Activated naive CD8-positive, alpha-beta T cell treated with anti-CD3 and anti-CD28 coated beads, Interleukin-2, amount 50 U/mL, for 24 hours (primary cell): ENCODE results near the gene UBAC2.
A peak's percentile ranks its signal among the peaks of the same experiment; 100 is the strongest.
"Not testable (repeated sequence)": the region's sequence is repeated elsewhere in the genome, so short reads cannot be mapped to it uniquely, and the experiment has no call there.

Experiments used
- ATAC-seq: fragments of 150-1000 bp; cut with Tn5 transposase; one replicate; pipeline ENCODE4 v1.10.0; 2021
- DNase-seq: peaks from one replicate; pipeline ENCODE4 v3.0.0; 2021
- H3K27ac Mint-ChIP-seq: one replicate; pipeline ENCODE4 v1.8.0; 2021; ENCODE audit warnings: mild to moderate bottlenecking, mixed read lengths
- H3K27me3 Mint-ChIP-seq: one replicate; pipeline ENCODE4 v1.8.0; 2021; ENCODE audit warnings: mixed read lengths
- H3K36me3 Mint-ChIP-seq: one replicate; pipeline ENCODE4 v1.8.0; 2021; ENCODE audit warnings: low read depth, mixed read lengths
- H3K4me1 Mint-ChIP-seq: one replicate; pipeline ENCODE4 v1.8.0; 2021; ENCODE audit warnings: mixed read lengths
- H3K4me3 Mint-ChIP-seq: one replicate; pipeline ENCODE4 v1.8.0; 2021; ENCODE audit warnings: mild to moderate bottlenecking, moderate library complexity, mixed read lengths
- H3K9me3 Mint-ChIP-seq: one replicate; pipeline ENCODE4 v1.8.0; 2021; ENCODE audit warnings: mixed read lengths

Gene UBAC2

GRCh38 chr13:99398916-99399622 is 198.4 kb downstream of the UBAC2 start:
- Mint-ChIP-seq H3K27me3 (no peaks in the 10 kb centered on the region), H3K4me3 (no peak overlapping the region), H3K9me3 (peaks cover 8% of the 10 kb centered on the region), H3K36me3 (peaks cover 11% of the 10 kb centered on the region), H3K27ac (peak overlapping the region; percentile 48), H3K4me1 (peaks cover 72% of the 10 kb centered on the region)
- DNase-seq (no peak), ATAC-seq (no peak)

GRCh38 chr13:99399623-99399974 is 198.9 kb downstream of the UBAC2 start:
- H3K36me3 Mint-ChIP-seq = peaks cover 11% of the 10 kb centered on the region
- no peak for DNase-seq
- H3K4me1 Mint-ChIP-seq = peaks cover 75% of the 10 kb centered on the region
- no peaks in the 10 kb centered on the region for H3K27me3 Mint-ChIP-seq
- peak overlapping the region; percentile 4 for H3K4me3 Mint-ChIP-seq
- peaks cover 8% of the 10 kb centered on the region for H3K9me3 Mint-ChIP-seq
- ATAC-seq = no peak
- peak overlapping the region; percentile 41 for H3K27ac Mint-ChIP-seq

- ATAC-seq = peak; percentile 88
- peaks cover 31% of the 10 kb centered on the region for H3K36me3 Mint-ChIP-seq
- H3K27ac Mint-ChIP-seq = peak overlapping the region; percentile 80
- H3K27me3 Mint-ChIP-seq = no peaks in the 10 kb centered on the region
- peak overlapping the region; percentile 10 for H3K4me3 Mint-ChIP-seq
- peaks cover 11% of the 10 kb centered on the region for H3K9me3 Mint-ChIP-seq
- peaks cover 65% of the 10 kb centered on the region for H3K4me1 Mint-ChIP-seq
- peak; percentile 44 for DNase-seq
Measured at GRCh38 chr13:99403458-99403971, 202.9 kb downstream of the UBAC2 start.

GRCh38 chr13:99404005-99404755 is 203.5 kb downstream of the UBAC2 start:
- Mint-ChIP-seq H3K9me3 (peaks cover 11% of the 10 kb centered on the region), H3K36me3 (peaks cover 30% of the 10 kb centered on the region), H3K4me3 (no peak overlapping the region), H3K4me1 (peaks cover 65% of the 10 kb centered on the region), H3K27me3 (no peaks in the 10 kb centered on the region), H3K27ac (peak overlapping the region; percentile 80)
- ATAC-seq = peak; percentile 35
- DNase-seq = no peak

- DNase-seq (no peak), ATAC-seq (no peak)
- peaks cover 29% of the 10 kb centered on the region for H3K36me3 Mint-ChIP-seq
- H3K9me3 Mint-ChIP-seq = peaks cover 11% of the 10 kb centered on the region
- no peaks in the 10 kb centered on the region for H3K27me3 Mint-ChIP-seq
- no peak overlapping the region for H3K4me3 Mint-ChIP-seq
- H3K4me1 Mint-ChIP-seq = peaks cover 72% of the 10 kb centered on the region
- peak overlapping the region; percentile 22 for H3K27ac Mint-ChIP-seq
Measured at GRCh38 chr13:99405966-99406365, 205.3 kb downstream of the UBAC2 start.

- Mint-ChIP-seq H3K27ac (peak overlapping the region; percentile 31), H3K9me3 (peaks cover 14% of the 10 kb centered on the region), H3K27me3 (no peaks in the 10 kb centered on the region), H3K36me3 (peaks cover 31% of the 10 kb centered on the region), H3K4me3 (no peak overlapping the region), H3K4me1 (peaks cover 76% of the 10 kb centered on the region)
- DNase-seq (no peak), ATAC-seq (no peak)
Measured at GRCh38 chr13:99406799-99407201, 206.1 kb downstream of the UBAC2 start.

GRCh38 chr13:99407906-99408702 is 207.4 kb downstream of the UBAC2 start:
- Mint-ChIP-seq H3K36me3 (peaks cover 26% of the 10 kb centered on the region), H3K4me3 (no peak overlapping the region), H3K27ac (no peak overlapping the region), H3K9me3 (peaks cover 12% of the 10 kb centered on the region), H3K27me3 (no peaks in the 10 kb centered on the region), H3K4me1 (peaks cover 73% of the 10 kb centered on the region)
- ATAC-seq (no peak), DNase-seq (no peak)

GRCh38 chr13:99408703-99409000 is 208.0 kb downstream of the UBAC2 start:
- peaks cover 12% of the 10 kb centered on the region for H3K9me3 Mint-ChIP-seq

GRCh38 chr13:99409461-99410083 is 208.9 kb downstream of the UBAC2 start:
- peak; percentile 53 for ATAC-seq
- peaks cover 59% of the 10 kb centered on the region for H3K4me1 Mint-ChIP-seq
- not testable (repeated sequence) for DNase-seq, H3K4me3 Mint-ChIP-seq, H3K27me3 Mint-ChIP-seq
- H3K36me3 Mint-ChIP-seq = peaks cover 26% of the 10 kb centered on the region
- H3K9me3 Mint-ChIP-seq = peaks cover 12% of the 10 kb centered on the region
- H3K27ac Mint-ChIP-seq = peak overlapping the region; percentile 64

More at GRCh38 chr13:99408703-99409000, 208.0 kb downstream of the UBAC2 start:
- Mint-ChIP-seq H3K27ac (peak overlapping the region; percentile 64), H3K36me3 (peaks cover 26% of the 10 kb centered on the region), H3K27me3 (no peaks in the 10 kb centered on the region), H3K4me1 (peaks cover 69% of the 10 kb centered on the region), H3K4me3 (no peak overlapping the region)
- DNase-seq (no peak), ATAC-seq (no peak)

- H3K9me3 Mint-ChIP-seq, H3K27me3 Mint-ChIP-seq, ATAC-seq, H3K4me3 Mint-ChIP-seq, DNase-seq: not testable (repeated sequence)
- peaks cover 53% of the 10 kb centered on the region for H3K4me1 Mint-ChIP-seq
- H3K27ac Mint-ChIP-seq = peak overlapping the region; percentile 48
- peaks cover 22% of the 10 kb centered on the region for H3K36me3 Mint-ChIP-seq
Measured at GRCh38 chr13:99410646-99411475, 210.2 kb downstream of the UBAC2 start.

GRCh38 chr13:99412856-99413255 is 212.2 kb downstream of the UBAC2 start:
- H3K27ac Mint-ChIP-seq = no peak overlapping the region
- H3K9me3 Mint-ChIP-seq = peaks cover 8% of the 10 kb centered on the region
- H3K36me3 Mint-ChIP-seq = peaks cover 13% of the 10 kb centered on the region
- H3K27me3 Mint-ChIP-seq = no peaks in the 10 kb centered on the region
- H3K4me1 Mint-ChIP-seq = peaks cover 38% of the 10 kb centered on the region
- ATAC-seq = no peak
- no peak overlapping the region for H3K4me3 Mint-ChIP-seq
- DNase-seq = no peak

GRCh38 chr13:99414048-99414995 is 213.7 kb downstream of the UBAC2 start:
- DNase-seq (no peak), ATAC-seq (no peak)
- Mint-ChIP-seq H3K4me3 (no peak overlapping the region), H3K27me3 (no peaks in the 10 kb centered on the region), H3K9me3 (peaks cover 8% of the 10 kb centered on the region), H3K27ac (no peak overlapping the region), H3K36me3 (peaks cover 13% of the 10 kb centered on the region), H3K4me1 (peaks cover 32% of the 10 kb centered on the region)
